GM18520 (cell line): ENCODE data around the gene MSH3.

Experiments
- ATAC-seq: cut with Tn5 transposase; IDR thresholded peaks from one replicate; pipeline ENCODE4 v1.9.1; 2021; ENCODE audit not compliant: unreplicated experiment

Gene MSH3

GRCh38 chr5:80654391-80655230, at the start of gene MSH3, which contains the start of gene DHFR:
Gene MSH3, plus strand, starts transcription at chr5:80654652. Its CDS starts 76 bp downstream, at chr5:80654728.
Gene DHFR, minus strand, starts transcription at chr5:80654983. Its CDS starts 494 bp downstream, at chr5:80654489.
- ATAC-seq, result peak; percentile 16

- ATAC-seq, result no peak
Observed at GRCh38 chr5:80607343-80607742, 47.1 kb upstream of the MSH3 start.

GRCh38 chr5:80607832-80608231, 46.6 kb upstream of the MSH3 start:
- ATAC-seq, result peak; percentile 55

- ATAC-seq, result no peak
Observed at GRCh38 chr5:80608731-80609130, 45.7 kb upstream of the MSH3 start.

- no peak for ATAC-seq
Observed at GRCh38 chr5:80609692-80610091, 44.8 kb upstream of the MSH3 start.

GRCh38 chr5:80615266-80615914, 39.1 kb upstream of the MSH3 start:
- ATAC-seq, result no peak

- ATAC-seq, result no peak
Observed at GRCh38 chr5:80618438-80618837, 36.0 kb upstream of the MSH3 start.

- ATAC-seq, result no peak
Observed at GRCh38 chr5:80619086-80619485, 35.4 kb upstream of the MSH3 start.

- no peak for ATAC-seq
Observed at GRCh38 chr5:80620211-80620610, 34.2 kb upstream of the MSH3 start.

GRCh38 chr5:80622756-80623155, 31.7 kb upstream of the MSH3 start:
- no peak for ATAC-seq

- ATAC-seq, result no peak
Observed at GRCh38 chr5:80623999-80624398, 30.5 kb upstream of the MSH3 start.

GRCh38 chr5:80625230-80625629, 29.2 kb upstream of the MSH3 start:
- no peak for ATAC-seq

- no peak for ATAC-seq
Observed at GRCh38 chr5:80629281-80629680, 25.2 kb upstream of the MSH3 start.

- no peak for ATAC-seq
Observed at GRCh38 chr5:80631278-80632259, 22.9 kb upstream of the MSH3 start.

GRCh38 chr5:80632700-80633099, 21.8 kb upstream of the MSH3 start:
- no peak for ATAC-seq

GRCh38 chr5:80634193-80634592, 20.3 kb upstream of the MSH3 start:
- ATAC-seq, result no peak

GRCh38 chr5:80641353-80641752, 13.1 kb upstream of the MSH3 start:
- no peak for ATAC-seq

GRCh38 chr5:80644900-80645299, 9.6 kb upstream of the MSH3 start:
- ATAC-seq, result no peak

- no peak for ATAC-seq
Observed at GRCh38 chr5:80646926-80647325, 7.5 kb upstream of the MSH3 start.

GRCh38 chr5:80653502-80653901, 950 bp upstream of the MSH3 start:
- no peak for ATAC-seq

GRCh38 chr5:80654054-80654390, 430 bp upstream of the MSH3 start:
- ATAC-seq, result no peak
